GM12878 (cell line): ENCODE measurements around the gene TELO2. TPM values are rescaled to one million over a fixed set of nuclear protein-coding genes. Genes with fewer than 3 reads are reported as not detected.

Source experiments
- ATAC-seq: fragments of 200-7000 bp; cut with Tn5 transposase; 3 replicates; pipeline ENCODE4 v1.9.1; 2020; ENCODE audit warnings: mild to moderate bottlenecking, moderate library complexity
- BruUV-seq: library from RNA; stranded (reverse); fragments of 400-500 nt; replicated peaks from 2 replicates; lab custom pipeline; 2021; lab: Mats Ljungman, UMichigan
- CTCF ChIA-PET: fragments of 300-600 bp; sonication (Branson Sonifier 250); formaldehyde crosslinking; extraction: SDS; loops from one replicate; lab custom pipeline; 2021; ENCODE audit warnings: inconsistent platforms; lab: Yijun Ruan, JAX
- POLR2A ChIA-PET: fragments of 350-600 bp; formaldehyde crosslinking; extraction: SDS; loops from one replicate; lab custom pipeline; 2021; ENCODE audit warnings: inconsistent platforms; lab: Charles Lee
- RAD21 ChIA-PET: fragments of 300-600 bp; sonication (Branson Sonifier 250); formaldehyde crosslinking; loops from one replicate; lab custom pipeline; 2023; ENCODE audit warnings: antibody characterized with exemption; ENCODE audit not compliant: unreplicated experiment; lab: Charles Lee
- SMC1A ChIA-PET: fragments of 300-600 bp; sonication (Branson Sonifier 250); formaldehyde crosslinking; loops from one replicate; lab custom pipeline; 2023; ENCODE audit not compliant: unreplicated experiment, uncharacterized antibody; lab: Charles Lee
- DNase-seq: peaks from one replicate; pipeline ENCODE4 v3.0.0-alpha.2; 2011; ENCODE audit warnings: low read depth, low spot score
- FAIRE-seq: peaks from 3 replicates; lab custom pipeline; 2011; peaks lifted over from hg19 to GRCh38; lab: Jason Lieb, UNC
- H2AFZ ChIP-seq: 2 replicates; pipeline ENCODE4 v1.6.0; 2011; ENCODE audit warnings: low read depth, low read length, control low read depth; ENCODE audit not compliant: control insufficient read depth
- H3K27ac ChIP-seq: 2 replicates; pipeline ENCODE4 v1.5.1; 2011; ENCODE audit warnings: control low read depth; ENCODE audit not compliant: control insufficient read depth, insufficient read depth
- H3K27me3 ChIP-seq, 2 experiments: replicated peaks in 1 of 2; 2 replicates each; pipeline versions ENCODE4 v1.6.0 to v1.6.1; 2011; ENCODE audit warnings: low read length in 1 of 2; ENCODE audit not compliant: control insufficient read depth in 2 of 2, insufficient read depth in 2 of 2
- H3K36me3 ChIP-seq, 2 experiments: 2 replicates each; pipeline ENCODE4 v1.5.1; 2011; ENCODE audit warnings: low read length in 1 of 2; ENCODE audit not compliant: control insufficient read depth in 2 of 2, insufficient read depth in 2 of 2
- H3K4me1 ChIP-seq: 2 replicates; pipeline ENCODE4 v1.6.1; 2011; ENCODE audit warnings: mild to moderate bottlenecking, low read length, moderate library complexity, mixed read lengths; ENCODE audit not compliant: control insufficient read depth, insufficient read depth
- H3K4me2 ChIP-seq: 2 replicates; pipeline ENCODE4 v1.6.0; 2011; ENCODE audit warnings: control low read depth; ENCODE audit not compliant: control insufficient read depth, insufficient read depth
- H3K4me3 ChIP-seq: fragments of 200-600 bp; sonication (generic); 2 replicates; pipeline ENCODE4 v1.5.1; 2016
- H3K79me2 ChIP-seq: 2 replicates; pipeline ENCODE4 v1.6.0; 2011; ENCODE audit warnings: low read length; ENCODE audit not compliant: control insufficient read depth, insufficient read depth
- H3K9ac ChIP-seq: 2 replicates; pipeline ENCODE4 v1.8.0; 2011; ENCODE audit warnings: low read length, control low read depth, mixed read lengths; ENCODE audit not compliant: control insufficient read depth, insufficient read depth
- H3K9me3 ChIP-seq: replicated peaks from 3 replicates; pipeline ENCODE4 v1.5.1; 2011; ENCODE audit warnings: mild to moderate bottlenecking, low read length; ENCODE audit not compliant: control insufficient read depth, insufficient read depth
- H4K20me1 ChIP-seq: 2 replicates; pipeline ENCODE4 v1.6.0; 2011; ENCODE audit not compliant: control insufficient read depth, insufficient read depth
- ATF7 ChIP-seq: fragments of 450-650 bp; IDR thresholded peaks from 2 replicates; pipeline ENCODE4 v1.6.1; 2016; ENCODE audit warnings: low read depth, mild to moderate bottlenecking
- BACH1 ChIP-seq: fragments of 450-650 bp; IDR thresholded peaks from 2 replicates; pipeline ENCODE4 v1.6.1; 2017; ENCODE audit warnings: mild to moderate bottlenecking, borderline replicate concordance
- CHD1 ChIP-seq: IDR thresholded peaks from 2 replicates; pipeline ENCODE4 v1.6.1; 2012; ENCODE audit warnings: low read depth, low read length, improper control_type of control experiment
- E2F4 ChIP-seq: IDR thresholded peaks from 2 replicates; pipeline ENCODE4 v1.6.1; 2012; ENCODE audit warnings: low read depth, low read length, improper control_type of control experiment
- FOXK2 ChIP-seq: fragments of 450-650 bp; IDR thresholded peaks from 2 replicates; pipeline ENCODE4 v1.6.1; 2017; ENCODE audit warnings: mild to moderate bottlenecking, moderate library complexity
- HCFC1 ChIP-seq: fragments of 150-350 bp; IDR thresholded peaks from 2 replicates; pipeline ENCODE4 v1.6.1; 2014; ENCODE audit warnings: low read length
- HDAC2 ChIP-seq: fragments of 200-600 bp; sonication (generic); IDR thresholded peaks from 2 replicates; pipeline ENCODE4 v1.6.1; 2017
- JUNB ChIP-seq: IDR thresholded peaks from 2 replicates; pipeline ENCODE4 v1.6.1; 2016; ENCODE audit warnings: antibody characterized with exemption, mild to moderate bottlenecking
- KLF5 ChIP-seq: fragments of 450-650 bp; IDR thresholded peaks from 2 replicates; pipeline ENCODE4 v1.6.1; 2014; ENCODE audit warnings: mild to moderate bottlenecking; ENCODE audit not compliant: partially characterized antibody
- MYB ChIP-seq: fragments of 150-350 bp; IDR thresholded peaks from 2 replicates; pipeline ENCODE4 v1.6.1; 2014; ENCODE audit warnings: mild to moderate bottlenecking, low read depth, low read length, borderline replicate concordance
- RFX5 ChIP-seq: IDR thresholded peaks from 2 replicates; pipeline ENCODE4 v1.6.1; 2011; ENCODE audit warnings: low read depth, low read length, improper control_type of control experiment
- SMAD5 ChIP-seq: IDR thresholded peaks from 2 replicates; pipeline ENCODE4 v1.6.1; 2016; ENCODE audit warnings: antibody characterized with exemption, low read depth
- TAF1 ChIP-seq: IDR thresholded peaks from 2 replicates; pipeline ENCODE4 v1.6.1; 2011; ENCODE audit warnings: mild to moderate bottlenecking, low read depth, low read length, borderline replicate concordance
- TCF12 ChIP-seq: IDR thresholded peaks from 2 replicates; pipeline ENCODE4 v1.6.1; 2011; ENCODE audit warnings: low read depth, mild to moderate bottlenecking, low read length
- ZBED1 ChIP-seq: IDR thresholded peaks from 2 replicates; pipeline ENCODE4 v1.6.1; 2016; ENCODE audit warnings: borderline replicate concordance
- ZBTB11 ChIP-seq: fragments of 450-650 bp; formaldehyde crosslinking; IDR thresholded peaks from 2 replicates; pipeline ENCODE4 v1.5.0; 2022; ENCODE audit warnings: mild to moderate bottlenecking, missing genetic modification characterization
- ZNF24 ChIP-seq: fragments of 450-650 bp; IDR thresholded peaks from 2 replicates; pipeline ENCODE4 v1.6.1; 2017; ENCODE audit warnings: antibody characterized with exemption, mild to moderate bottlenecking
- ZNF622 ChIP-seq: fragments of 450-650 bp; IDR thresholded peaks from 2 replicates; pipeline ENCODE4 v1.6.1; 2017; ENCODE audit warnings: mild to moderate bottlenecking, inconsistent platforms
- ZSCAN29 ChIP-seq: fragments of 450-650 bp; IDR thresholded peaks from 2 replicates; pipeline ENCODE4 v1.6.1; 2017; ENCODE audit warnings: mild to moderate bottlenecking, moderate library complexity
- WGBS: methylation state at CpG from one replicate; pipeline ENCODE4 v1.1.6; 2016; ENCODE audit warnings: low lambda C conversion rate; ENCODE audit not compliant: insufficient replicate concordance, insufficient coverage; ENCODE audit errors: missing lambda C conversion rate; 5-methylcytosine and 5-hydroxymethylcytosine counted together
- in situ Hi-C: fragments of 300-500 bp; cut with MboI; formaldehyde crosslinking; loops from 9 replicates; pipeline ENCODE4 v1.14.3; 2018; ENCODE audit warnings: mixed read lengths
- intact Hi-C: fragments of 100-400 bp; cut with micrococcal nuclease; formaldehyde crosslinking; loops from one replicate; pipeline ENCODE4 v1.14.2; 2022; ENCODE audit not compliant: unreplicated experiment
- polyA plus RNA-seq, 11 experiments: library from polyadenylated mRNA; depleted of rRNA in 4 of 11; unstranded in 6 of 11; stranded (reverse) in 5 of 11; fragments of >200 nt; fragmentation: Nextera tagmentation in 4 of 11; fragmentation: Illumina TruSeq in 1 of 11; extraction: Ambion mirVana in 4 of 11; extraction: Trizol in 1 of 11; gene quantifications; 1 replicate in 1 of 11; 2 replicates in 10 of 11; pipeline versions ENCODE4 v1.2.1 to v1.2.3, GENCODE V29; 2011 to 2016; ENCODE audit warnings: inconsistent platforms in 2 of 11, missing spikeins in 2 of 11, low read depth in 1 of 11
- total RNA-seq, 4 experiments: library from RNA; depleted of rRNA in 3 of 4; stranded (reverse); fragments of >200 nt in 3 of 4; fragmentation: Illumina TruSeq in 1 of 4; extraction: Trizol in 1 of 4; gene quantifications; 2 replicates each; pipeline versions ENCODE4 v1.2.1 to v1.2.3, GENCODE V29; 2013 to 2021

TELO2 gene
- total and polyA plus RNA-seq, 10 of the 15 experiments (the other 5 are each of a cell fraction or from before 2014, with no cell fraction given): 0.55 to 72.8 (median 18.6) TPM

- TF ChIP-seq TAF1: no peak
- 0 out of 2 replicates have a peak, but pooled peaks have one; percentile 37 for TF ChIP-seq TCF12
- no peak for TF ChIP-seq ZBTB11 (CRISPR knock-in tag)
- no peak for TF ChIP-seq RFX5
- no peak for TF ChIP-seq ZSCAN29
- no peak for TF ChIP-seq HCFC1
- no peak for TF ChIP-seq FOXK2
- no peak for TF ChIP-seq BACH1
- TF ChIP-seq ZNF24: no peak
- TF ChIP-seq JUNB: peak; percentile 40; the same call in 1 of the 2 replicates
Observed at GRCh38 chr16:1458336-1458976, 34.7 kb upstream of the TELO2 start (continued).

GRCh38 chr16:1458977-1459341 is 34.2 kb upstream of the TELO2 start:
- CTCF ChIA-PET: interaction anchor here (0.7 to 0.8 kb wide), 2 partner anchors 158 to 199 kb away, joined by 3 read pairs; no protein-coding TSS in a partner anchor
- peak overlapping the region; percentile 62 for H3K27ac ChIP-seq
- intact Hi-C loops (no loop called here), in situ Hi-C loops (no loop called here)
- H3K4me1 ChIP-seq: peaks cover 10% of the 10 kb centered on the region
- peak overlapping the region; percentile 24 for H3K9ac ChIP-seq
- no peaks in the 10 kb centered on the region for H3K79me2 ChIP-seq
- SMC1A ChIA-PET: no interaction called here
- peak overlapping the region; percentile 38 for H3K4me2 ChIP-seq
- 8% methylated on average over 13 of the region's 14 CpGs for WGBS
- peak overlapping the region; percentile 55 for H2AFZ ChIP-seq
- no peaks in the 10 kb centered on the region for H3K27me3 ChIP-seq
- FAIRE-seq (no peak), ATAC-seq (peak; percentile 90), DNase-seq (no peak)
- no peak overlapping the region for H3K4me3 ChIP-seq
- H4K20me1 ChIP-seq: no peaks in the 10 kb centered on the region
- H3K36me3 ChIP-seq: peaks cover 0 to 12% of the 10 kb centered on the region in 2 experiments; a peak in 3 of 4 replicates
- no TSS peak for BruUV-seq
- POLR2A ChIA-PET: interaction anchor here (1.1 to 1.6 kb wide), 3 partner anchors 11 to 34 kb away, joined by 3 to 5 read pairs (median 4); partner anchors contain the start of gene TELO2
- H3K9me3 ChIP-seq: no peaks in the 10 kb centered on the region
- RAD21 ChIA-PET: interaction anchor here (1.5 kb wide), 1 partner anchor 95 kb away, joined by 3 read pairs; no protein-coding TSS in a partner anchor
- TF ChIP-seq CHD1: no peak
- no peak for TF ChIP-seq SMAD5
- TF ChIP-seq HDAC2: no peak
- TF ChIP-seq ZNF622: no peak
- no peak for TF ChIP-seq E2F4
- TF ChIP-seq KLF5: no peak
- TF ChIP-seq ZBED1: 0 out of 2 replicates have a peak, but pooled peaks have one; percentile 36
- TF ChIP-seq ATF7: no peak
- TF ChIP-seq MYB: no peak
- TF ChIP-seq TCF12: no peak
